OCI-LY3 (cell line): ENCODE results near the gene ITIH5.

Experiments
- H2AFZ ChIP-seq: fragments of 200-600, 300-600 bp; shearing (Covaris generic); 2 replicates; pipeline ENCODE4 v1.6.0; 2014; ENCODE audit warnings: antibody characterized with exemption, low read depth, low read length
- H3K27ac ChIP-seq: fragments of 200-600, 300-600 bp; sonication (generic); 2 replicates; pipeline ENCODE4 v1.5.1; 2014; ENCODE audit warnings: mild to moderate bottlenecking, low read length, moderate library complexity, mixed read lengths
- H3K27me3 ChIP-seq: fragments of 200-600, 300-600 bp; sonication (generic); 2 replicates; pipeline ENCODE4 v1.6.1; 2014; ENCODE audit warnings: low read depth, low read length, mixed read lengths
- H3K36me3 ChIP-seq: fragments of 200-600, 300-600 bp; sonication (generic); replicated peaks from 2 replicates; pipeline ENCODE3; 2014; ENCODE audit warnings: low read depth, low read length, mixed read lengths
- H3K4me1 ChIP-seq: fragments of 300-600, 200-600 bp; sonication (generic); 2 replicates; pipeline ENCODE4 v1.6.1; 2014; ENCODE audit warnings: low read length, mixed read lengths
- H3K4me2 ChIP-seq: fragments of 200-600, 300-600 bp; sonication (generic); 2 replicates; pipeline ENCODE4 v1.6.1; 2014; ENCODE audit warnings: low read length, mixed read lengths
- H3K4me3 ChIP-seq: fragments of 300-600, 200-600 bp; sonication (generic); 2 replicates; pipeline ENCODE4 v1.5.1; 2014; ENCODE audit warnings: antibody characterized with exemption, mild to moderate bottlenecking, low read length, moderate library complexity
- H3K79me2 ChIP-seq: fragments of 300-600, 200-600 bp; shearing (Covaris generic); 2 replicates; pipeline ENCODE4 v1.6.1; 2014; ENCODE audit warnings: mild to moderate bottlenecking, low read length, mixed read lengths
- H3K9ac ChIP-seq: fragments of 300-600, 200-600 bp; shearing (Covaris generic); 2 replicates; pipeline ENCODE4 v1.6.0; 2014; ENCODE audit warnings: mild to moderate bottlenecking, low read length, moderate library complexity
- H3K9me3 ChIP-seq: fragments of 200-600, 300-600 bp; shearing (Covaris generic); 2 replicates; pipeline ENCODE4 v1.6.1; 2014; ENCODE audit warnings: low read length, mixed read lengths; ENCODE audit not compliant: insufficient read depth
- H4K20me1 ChIP-seq: fragments of 200-600, 300-600 bp; sonication (generic); 2 replicates; pipeline ENCODE4 v1.6.1; 2016; ENCODE audit warnings: low read length, mixed read lengths; ENCODE audit not compliant: insufficient read depth
- CTCF ChIP-seq: fragments of 200-600, 300-600 bp; sonication (generic); IDR thresholded peaks from 2 replicates; pipeline ENCODE4 v1.5.1; 2014; ENCODE audit warnings: antibody characterized with exemption, low read length, low read depth
- EZH2phosphoT487 ChIP-seq: fragments of 200-600 bp; shearing (Covaris generic); IDR thresholded peaks from 2 replicates; pipeline ENCODE4 v1.6.1; 2018; ENCODE audit warnings: antibody characterized with exemption, mixed run types, low read depth

The ITIH5 gene

GRCh38 chr10:7576340-7576739, 90.4 kb downstream of the ITIH5 start:
- Histone ChIP-seq H3K4me2 (no peak overlapping the region), H3K27ac (no peak overlapping the region)
- TF ChIP-seq EZH2phosphoT487: no peak
- TF ChIP-seq CTCF: no peak

GRCh38 chr10:7572391-7572790, 94.4 kb downstream of the ITIH5 start:
- no peaks in the 10 kb centered on the region for H3K4me1 ChIP-seq
- H4K20me1 ChIP-seq: no peaks in the 10 kb centered on the region
- TF ChIP-seq EZH2phosphoT487 (no peak), CTCF (no peak)
- no peak overlapping the region for H2AFZ ChIP-seq
- H3K9me3 ChIP-seq: no peaks in the 10 kb centered on the region
- H3K36me3 ChIP-seq: no peaks in the 10 kb centered on the region
- no peak overlapping the region for H3K4me3 ChIP-seq
- 0 out of 2 replicates have a peak, but pooled peaks cover under 1% of the 10 kb centered on the region for H3K27me3 ChIP-seq
- H3K79me2 ChIP-seq: no peaks in the 10 kb centered on the region
- no peak overlapping the region for H3K27ac ChIP-seq
- no peak overlapping the region for H3K9ac ChIP-seq
- H3K4me2 ChIP-seq: no peak overlapping the region

More at GRCh38 chr10:7576340-7576739, 90.4 kb downstream of the ITIH5 start:
- Histone ChIP-seq H3K4me1 (no peaks in the 10 kb centered on the region), H4K20me1 (no peaks in the 10 kb centered on the region), H3K9me3 (no peaks in the 10 kb centered on the region), H3K9ac (no peak overlapping the region), H2AFZ (no peak overlapping the region), H3K79me2 (no peaks in the 10 kb centered on the region), H3K4me3 (no peak overlapping the region), H3K27me3 (peaks cover 7% of the 10 kb centered on the region), H3K36me3 (no peaks in the 10 kb centered on the region)

DNA sequence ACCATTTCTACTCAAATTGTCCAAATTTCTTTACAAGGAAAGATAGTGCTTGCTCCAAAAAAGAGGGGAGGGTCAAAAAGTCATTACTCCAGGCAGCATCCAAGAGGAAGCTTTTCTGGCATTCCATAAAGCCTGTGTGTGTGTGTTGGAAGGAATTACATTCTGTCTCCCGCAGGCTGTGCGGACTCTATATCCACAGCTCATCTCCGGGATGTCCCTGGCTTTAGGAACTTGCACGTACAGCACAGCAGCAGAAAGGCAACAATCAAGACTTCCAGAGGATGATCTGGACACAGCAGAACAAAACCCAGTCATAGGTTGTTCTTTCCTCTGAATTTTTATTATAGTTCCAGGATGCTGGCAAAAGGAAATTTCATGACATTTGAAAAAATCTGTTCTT, 94.8 kb downstream of the ITIH5 start:
- H3K27ac ChIP-seq: no peak overlapping the region
- H2AFZ ChIP-seq: no peak overlapping the region
- no peak for TF ChIP-seq CTCF
- TF ChIP-seq EZH2phosphoT487: no peak
- H3K9ac ChIP-seq: no peak overlapping the region
- no peak overlapping the region for H3K4me3 ChIP-seq
- no peaks in the 10 kb centered on the region for H3K27me3 ChIP-seq
- no peak overlapping the region for H3K4me2 ChIP-seq
- H3K36me3 ChIP-seq: no peaks in the 10 kb centered on the region
- H3K79me2 ChIP-seq: no peaks in the 10 kb centered on the region
- H3K9me3 ChIP-seq: no peaks in the 10 kb centered on the region
- no peaks in the 10 kb centered on the region for H4K20me1 ChIP-seq
- no peaks in the 10 kb centered on the region for H3K4me1 ChIP-seq

DNA sequence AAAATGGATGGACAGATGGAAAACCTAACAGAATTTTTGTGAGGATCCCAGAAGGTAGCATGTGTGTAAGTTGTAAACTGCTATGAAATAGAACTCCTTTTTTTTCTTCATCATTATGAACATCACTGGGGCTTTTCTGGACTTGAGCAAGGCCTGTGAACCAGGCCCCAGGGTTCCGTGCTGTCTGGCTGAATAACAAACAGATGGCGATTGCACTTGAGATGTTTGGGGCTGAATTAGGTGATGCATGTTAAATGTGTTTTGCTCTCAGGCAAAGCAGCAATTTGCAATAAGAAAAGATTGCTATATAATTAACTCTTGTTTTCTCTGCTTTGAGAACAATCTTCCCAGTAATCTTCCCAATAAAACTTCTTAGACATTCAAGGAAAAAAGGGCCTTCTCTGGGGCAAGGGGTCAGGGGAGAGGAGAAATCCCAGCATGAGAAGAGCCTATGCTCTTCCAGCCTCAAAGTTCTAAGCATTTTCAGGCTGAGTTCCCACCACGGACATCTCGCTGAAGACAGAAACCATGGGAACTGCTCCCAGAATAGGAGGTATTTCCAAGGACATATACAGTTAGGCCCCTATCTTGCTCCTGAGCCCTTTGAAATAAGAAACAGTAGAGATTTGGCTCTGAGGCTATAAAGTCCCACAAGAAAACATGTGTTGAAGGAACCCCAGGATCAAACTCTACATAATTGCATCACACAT, 98.7 kb downstream of the ITIH5 start:
- Histone ChIP-seq H3K4me3 (no peak overlapping the region), H2AFZ (no peak overlapping the region), H3K79me2 (no peaks in the 10 kb centered on the region), H3K27ac (no peak overlapping the region), H3K4me2 (no peak overlapping the region), H3K36me3 (no peaks in the 10 kb centered on the region), H3K9ac (no peak overlapping the region), H4K20me1 (no peaks in the 10 kb centered on the region), H3K9me3 (no peaks in the 10 kb centered on the region), H3K4me1 (no peaks in the 10 kb centered on the region), H3K27me3 (no peaks in the 10 kb centered on the region)
- TF ChIP-seq CTCF: no peak
- no peak for TF ChIP-seq EZH2phosphoT487
